OCI-LY7 (cell line): Measurements from ENCODE around the gene SMIM33. TPM values are rescaled to one million over a fixed set of nuclear protein-coding genes. Genes with fewer than 3 reads are reported as not detected.

Experiments used
- BruUV-seq: library from RNA; stranded (reverse); fragments of 400-500 nt; replicated peaks from 2 replicates; lab custom pipeline; 2021; lab: Mats Ljungman, UMichigan
- CTCF ChIA-PET: fragments of 300-600 bp; sonication (Branson Sonifier 250); formaldehyde crosslinking; loops from one replicate; lab custom pipeline; 2022; ENCODE audit warnings: antibody characterized with exemption; ENCODE audit not compliant: unreplicated experiment; lab: Charles Lee
- POLR2A ChIA-PET: fragments of 300-600 bp; sonication (Branson Sonifier 250); formaldehyde crosslinking; loops from one replicate; lab custom pipeline; 2022; ENCODE audit warnings: antibody characterized with exemption; lab: Charles Lee
- DNase-seq: peaks from one replicate; pipeline ENCODE4 v3.0.0-alpha.2; 2015; ENCODE audit warnings: low spot score
- H2AFZ ChIP-seq: fragments of 200-600 bp; sonication (generic), shearing (Covaris generic); 2 replicates; pipeline ENCODE4 v1.6.1; 2014; ENCODE audit warnings: mild to moderate bottlenecking, antibody characterized with exemption, low read length, moderate library complexity
- H3K27ac ChIP-seq: fragments of 200-600 bp; sonication (generic); 2 replicates; pipeline ENCODE4 v1.5.1; 2014; ENCODE audit warnings: mixed run types, low read depth, mild to moderate bottlenecking, moderate library complexity, low read length, inconsistent platforms; ENCODE audit not compliant: poor library complexity, severe bottlenecking
- H3K36me3 ChIP-seq: fragments of 200-600 bp; sonication (generic); 2 replicates; pipeline ENCODE4 v1.6.1; 2014; ENCODE audit warnings: mild to moderate bottlenecking, antibody characterized with exemption, low read length, moderate library complexity, mixed read lengths; ENCODE audit not compliant: insufficient read depth
- H3K4me1 ChIP-seq: fragments of 200-600 bp; sonication (generic); 2 replicates; pipeline ENCODE4 v1.5.1; 2014; ENCODE audit warnings: mild to moderate bottlenecking, low read length; ENCODE audit not compliant: insufficient read depth, poor library complexity, severe bottlenecking
- H3K4me2 ChIP-seq: fragments of 200-600 bp; sonication (generic); 2 replicates; pipeline ENCODE4 v1.6.1; 2014; ENCODE audit warnings: mild to moderate bottlenecking, low read length
- H3K4me3 ChIP-seq: fragments of 200-600 bp; sonication (generic); 2 replicates; pipeline ENCODE4 v1.5.1; 2014; ENCODE audit warnings: mild to moderate bottlenecking, low read depth, low read length; ENCODE audit not compliant: poor library complexity, severe bottlenecking
- H3K79me2 ChIP-seq: fragments of 200-600 bp; sonication (generic); 2 replicates; pipeline ENCODE4 v1.6.1; 2016; ENCODE audit warnings: low read depth, mild to moderate bottlenecking, low read length, moderate library complexity, mixed read lengths; ENCODE audit not compliant: insufficient read depth
- H3K9me2 ChIP-seq: fragments of 200-600 bp; sonication (generic); 2 replicates; pipeline ENCODE4 v1.6.1; 2016; ENCODE audit warnings: mild to moderate bottlenecking, low read length, mixed read lengths; ENCODE audit not compliant: insufficient read depth
- H3K9me3 ChIP-seq: fragments of 200-600 bp; sonication (generic); 2 replicates; pipeline ENCODE4 v1.6.1; 2014; ENCODE audit warnings: mild to moderate bottlenecking, mixed run types, low read length, mixed read lengths
- H4K20me1 ChIP-seq: fragments of 200-600 bp; sonication (generic); 2 replicates; pipeline ENCODE4 v1.6.1; 2014; ENCODE audit warnings: mild to moderate bottlenecking, antibody characterized with exemption, low read length, moderate library complexity, mixed read lengths; ENCODE audit not compliant: insufficient read depth
- CTCF ChIP-seq: fragments of 200-600 bp; sonication (generic); conservative IDR thresholded peaks from 2 replicates; pipeline ENCODE4 v1.5.1; 2014; ENCODE audit warnings: mild to moderate bottlenecking, antibody characterized with exemption, low read length, moderate library complexity, mixed read lengths
- EZH2phosphoT487 ChIP-seq: fragments of 200-600 bp; sonication (generic); IDR thresholded peaks from 2 replicates; pipeline ENCODE4 v1.6.1; 2018; ENCODE audit warnings: low read depth, borderline replicate concordance, mild to moderate bottlenecking, mixed run types, antibody characterized with exemption, low read length, moderate library complexity, mixed read lengths
- intact Hi-C: fragments of 100-400 bp; cut with micrococcal nuclease; formaldehyde crosslinking; loops from one replicate; pipeline ENCODE4 v1.10.0; 2022; ENCODE audit not compliant: unreplicated experiment
- total RNA-seq, 2 experiments: library from RNA; depleted of rRNA in 1 of 2; stranded (reverse); fragments of >200 nt in 1 of 2; shearing (Covaris generic) in 1 of 2; gene quantifications; 2 replicates each; pipeline ENCODE4 v1.2.3, GENCODE V29; 2014 to 2022

The SMIM33 gene
- total RNA-seq, 2 experiments from 2014 or later, result not detected

- TF ChIP-seq CTCF (no peak), EZH2phosphoT487 (no peak)
- Histone ChIP-seq H2AFZ (peak overlapping the region; percentile 93), H3K79me2 (no peaks in the 10 kb centered on the region), H3K27ac (no peak overlapping the region), H3K4me1 (peaks cover 8% of the 10 kb centered on the region), H4K20me1 (no peaks in the 10 kb centered on the region), H3K9me3 (no peaks in the 10 kb centered on the region), H3K36me3 (no peaks in the 10 kb centered on the region), H3K9me2 (no peaks in the 10 kb centered on the region), H3K4me3 (no peak overlapping the region), H3K4me2 (no peak overlapping the region)
- CTCF ChIA-PET, result no interaction called here
- no peak for DNase-seq
- intact Hi-C loops, result no loop called here
- no TSS peak for BruUV-seq
- POLR2A ChIA-PET, result interaction anchor here (0.7 kb wide), 1 partner anchor 12 kb away, joined by 3 read pairs; no protein-coding TSS in a partner anchor
Observed at GRCh38 chr5:139488260-139488659, 17.5 kb downstream of the SMIM33 start.

- no TSS peak for BruUV-seq
- H2AFZ ChIP-seq, result no peak overlapping the region
- no peaks in the 10 kb centered on the region for H3K79me2 ChIP-seq
- H3K36me3 ChIP-seq, result no peaks in the 10 kb centered on the region
- POLR2A ChIA-PET, result interaction anchor here (0.7 to 0.9 kb wide), 2 partner anchors 32 to 368 kb away, joined by 3 read pairs; no protein-coding TSS in a partner anchor
- no peak for DNase-seq
- TF ChIP-seq CTCF (no peak), EZH2phosphoT487 (no peak)
- H3K4me2 ChIP-seq, result no peak overlapping the region
- H3K9me3 ChIP-seq, result no peaks in the 10 kb centered on the region
- CTCF ChIA-PET, result no interaction called here
- peaks cover 8% of the 10 kb centered on the region for H3K4me1 ChIP-seq
- H3K9me2 ChIP-seq, result no peaks in the 10 kb centered on the region
- H3K4me3 ChIP-seq, result no peak overlapping the region
- intact Hi-C loops, result no loop called here
- H3K27ac ChIP-seq, result no peak overlapping the region
- no peaks in the 10 kb centered on the region for H4K20me1 ChIP-seq
Observed at GRCh38 chr5:139492700-139493192, 21.9 kb downstream of the SMIM33 start.

- no peaks in the 10 kb centered on the region for H3K36me3 ChIP-seq
- H3K79me2 ChIP-seq, result no peaks in the 10 kb centered on the region
- no peak for TF ChIP-seq EZH2phosphoT487
- TF ChIP-seq CTCF, result no peak
- H3K4me3 ChIP-seq, result no peak overlapping the region
- no peaks in the 10 kb centered on the region for H3K9me2 ChIP-seq
- ChIA-PET POLR2A (interaction anchor here (1.0 kb wide), 1 partner anchor 12 kb away, joined by 3 read pairs; no protein-coding TSS in a partner anchor), CTCF (no interaction called here)
- intact Hi-C loops, result no loop called here
- DNase-seq, result no peak
- no peaks in the 10 kb centered on the region for H4K20me1 ChIP-seq
- no peaks in the 10 kb centered on the region for H3K9me3 ChIP-seq
- H3K4me1 ChIP-seq, result no peaks in the 10 kb centered on the region
- no peak overlapping the region for H2AFZ ChIP-seq
- no peak overlapping the region for H3K4me2 ChIP-seq
- BruUV-seq, result no TSS peak
- H3K27ac ChIP-seq, result no peak overlapping the region
Observed at GRCh38 chr5:139494256-139494655, 23.5 kb downstream of the SMIM33 start.
